Upper lobe of left lung (tissue), 6 donors: ENCODE measurements around the gene ARPP19. TPM values are rescaled to one million over a fixed set of nuclear protein-coding genes. Genes with fewer than 3 reads are reported as not detected.
A peak's percentile ranks its signal among the peaks of the same experiment; 100 is the strongest.

Experiments
- ATAC-seq, 2 donors: fragments of 200-7000 bp; cut with Tn5 transposase; one replicate each; pipeline ENCODE4 v1.9.1; 2022; ENCODE audit warnings: mild to moderate bottlenecking in 2 of 2, moderate library complexity in 2 of 2; ENCODE audit not compliant: low FRiP score in 2 of 2
- DNase-seq, 2 donors: peaks; one replicate each; pipeline ENCODE4 v3.0.0-alpha.2; 2019 to 2020
- H3K27ac ChIP-seq, 4 donors: fragments of 200-600 bp; sonication (generic); one replicate each; pipeline ENCODE4 v1.5.1; 2016 to 2019
- H3K27me3 ChIP-seq, 4 donors: fragments of 200-600 bp; sonication (generic); one replicate each; pipeline ENCODE4 v1.5.1; 2017 to 2019
- H3K36me3 ChIP-seq, 4 donors: fragments of 200-600 bp; sonication (generic); one replicate each; pipeline ENCODE4 v1.5.1; 2016 to 2019
- H3K4me1 ChIP-seq, 4 donors: fragments of 200-600 bp; sonication (generic); one replicate each; pipeline ENCODE4 v1.5.1; 2018 to 2019
- H3K4me3 ChIP-seq, 4 donors: fragments of 200-600 bp; sonication (generic); one replicate each; pipeline ENCODE4 v1.5.1; 2017 to 2019; ENCODE audit warnings: mild to moderate bottlenecking in 2 of 4, moderate library complexity in 1 of 4
- H3K9me3 ChIP-seq, 4 donors: fragments of 200-600 bp; sonication (generic); one replicate each; pipeline ENCODE4 v1.5.1; 2018 to 2019
- EP300 ChIP-seq, 4 donors: sonication (generic); formaldehyde crosslinking; IDR thresholded peaks; one replicate each; pipeline ENCODE4 v1.5.1; 2017; ENCODE audit warnings: antibody characterized with exemption in 4 of 4, control low read depth in 2 of 4
- POLR2A ChIP-seq, 4 donors: fragments of 450-650 bp; IDR thresholded peaks; one replicate each; pipeline ENCODE4 v1.5.1; 2016 to 2017; ENCODE audit warnings: antibody characterized with exemption in 4 of 4, mild to moderate bottlenecking in 2 of 4
- POLR2AphosphoS5 ChIP-seq, 2 donors: sonication (generic); formaldehyde crosslinking; IDR thresholded peaks; one replicate each; pipeline ENCODE4 v1.5.1; 2017; ENCODE audit warnings: antibody characterized with exemption in 2 of 2
- WGBS, 2 donors: methylation state at CpG; one replicate each; pipeline ENCODE4 v1.1.5; 2017 to 2018; 5-methylcytosine and 5-hydroxymethylcytosine counted together
- total RNA-seq, 6 donors: library from RNA; depleted of rRNA in 4 of 6; stranded (reverse); fragments of >200 nt in 4 of 6; gene quantifications; one replicate each; pipeline versions ENCODE4 v1.1.0 to v1.2.1, GENCODE V29; 2016 to 2021
- TF ChIP-seq, protein P1 (sequence below), 6 experiments: fragments of 450-650 bp in 4 of 6; fragments of 200-600 bp in 2 of 6; sonication (generic) in 2 of 6; IDR thresholded peaks; one replicate each; pipeline ENCODE4 v1.5.1; 2016 to 2019; ENCODE audit warnings: antibody characterized with exemption in 6 of 6
- donor health status: DM: no; HTN: no; CAD: no; lungs with moderate emphysema.
- donor health status: DM: no; HTN: yes; CAD: no; lungs with severe emphysema.

The ARPP19 gene
- total RNA-seq, 6 donors from 2014 or later, result 29.3 to 159 (median 139) TPM

- H3K4me1 ChIP-seq, result peaks cover 0 to 6% (median 0%) of the 10 kb centered on the region in 4 donors
- H3K27ac ChIP-seq, result no peak overlapping the region
- H3K4me3 ChIP-seq, result no peak overlapping the region
- no peak for ATAC-seq
- 82 to 90% methylated on average over 6 of the region's 6 CpGs for WGBS, 2 donors
- H3K9me3 ChIP-seq, result no peaks in the 10 kb centered on the region
- peak in 1 of 2 donors; percentile 42 for DNase-seq
- TF ChIP-seq EP300 (IDR thresholded peaks at IDR 0.05), result no peak
- no peak for TF ChIP-seq POLR2AphosphoS5 (IDR thresholded peaks at IDR 0.05)
- TF ChIP-seq POLR2A (IDR thresholded peaks at IDR 0.05), result no peak
- TF ChIP-seq, protein P1, sequence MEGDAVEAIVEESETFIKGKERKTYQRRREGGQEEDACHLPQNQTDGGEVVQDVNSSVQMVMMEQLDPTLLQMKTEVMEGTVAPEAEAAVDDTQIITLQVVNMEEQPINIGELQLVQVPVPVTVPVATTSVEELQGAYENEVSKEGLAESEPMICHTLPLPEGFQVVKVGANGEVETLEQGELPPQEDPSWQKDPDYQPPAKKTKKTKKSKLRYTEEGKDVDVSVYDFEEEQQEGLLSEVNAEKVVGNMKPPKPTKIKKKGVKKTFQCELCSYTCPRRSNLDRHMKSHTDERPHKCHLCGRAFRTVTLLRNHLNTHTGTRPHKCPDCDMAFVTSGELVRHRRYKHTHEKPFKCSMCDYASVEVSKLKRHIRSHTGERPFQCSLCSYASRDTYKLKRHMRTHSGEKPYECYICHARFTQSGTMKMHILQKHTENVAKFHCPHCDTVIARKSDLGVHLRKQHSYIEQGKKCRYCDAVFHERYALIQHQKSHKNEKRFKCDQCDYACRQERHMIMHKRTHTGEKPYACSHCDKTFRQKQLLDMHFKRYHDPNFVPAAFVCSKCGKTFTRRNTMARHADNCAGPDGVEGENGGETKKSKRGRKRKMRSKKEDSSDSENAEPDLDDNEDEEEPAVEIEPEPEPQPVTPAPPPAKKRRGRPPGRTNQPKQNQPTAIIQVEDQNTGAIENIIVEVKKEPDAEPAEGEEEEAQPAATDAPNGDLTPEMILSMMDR (IDR thresholded peaks at IDR 0.05), result no peak
- H3K36me3 ChIP-seq, result no peaks in the 10 kb centered on the region
- no peaks in the 10 kb centered on the region for H3K27me3 ChIP-seq
These were observed 63.7 kb downstream of the ARPP19 start for GRCh38 chr15:52505151-52505550.

- WGBS, 2 donors, result 84 to 85% methylated on average over 5 of the region's 5 CpGs
- TF ChIP-seq EP300 (IDR thresholded peaks at IDR 0.05), result no peak
- TF ChIP-seq, protein P1 (IDR thresholded peaks at IDR 0.05), result no peak
- TF ChIP-seq POLR2AphosphoS5 (IDR thresholded peaks at IDR 0.05), result no peak
- TF ChIP-seq POLR2A (IDR thresholded peaks at IDR 0.05), result no peak
- DNase-seq, result no peak
- H3K27ac ChIP-seq, result no peak overlapping the region
- H3K4me1 ChIP-seq, result peaks cover 0 to 6% (median 0%) of the 10 kb centered on the region in 4 donors
- ATAC-seq, result peak in 1 of 2 donors; percentile 46
- H3K36me3 ChIP-seq, result no peaks in the 10 kb centered on the region
- H3K27me3 ChIP-seq, result no peaks in the 10 kb centered on the region
- no peak overlapping the region for H3K4me3 ChIP-seq
- no peaks in the 10 kb centered on the region for H3K9me3 ChIP-seq
These were observed 64.9 kb downstream of the ARPP19 start for GRCh38 chr15:52503788-52504496.

- peaks cover 0 to 6% (median 0%) of the 10 kb centered on the region in 4 donors for H3K4me1 ChIP-seq
- ATAC-seq (no peak), DNase-seq (no peak)
- 82 to 92% methylated on average over 1 of the region's 1 CpG for WGBS, 2 donors
- H3K27me3 ChIP-seq, result no peaks in the 10 kb centered on the region
- TF ChIP-seq, protein P1 (IDR thresholded peaks at IDR 0.05), result no peak
- TF ChIP-seq EP300 (IDR thresholded peaks at IDR 0.05) (no peak), POLR2A (IDR thresholded peaks at IDR 0.05) (no peak), POLR2AphosphoS5 (IDR thresholded peaks at IDR 0.05) (no peak)
- H3K9me3 ChIP-seq, result no peaks in the 10 kb centered on the region
- H3K27ac ChIP-seq, result no peak overlapping the region
- H3K36me3 ChIP-seq, result no peaks in the 10 kb centered on the region
- H3K4me3 ChIP-seq, result no peak overlapping the region
These were observed 66.2 kb downstream of the ARPP19 start for GRCh38 chr15:52502608-52503007.

- WGBS, 2 donors, result 82 to 85% methylated on average over 3 of the region's 3 CpGs
- Histone ChIP-seq H3K9me3 (no peaks in the 10 kb centered on the region), H3K27me3 (no peaks in the 10 kb centered on the region), H3K36me3 (no peaks in the 10 kb centered on the region), H3K4me3 (no peak overlapping the region), H3K27ac (no peak overlapping the region), H3K4me1 (peaks cover 0 to 5% (median 0%) of the 10 kb centered on the region in 4 donors)
- TF ChIP-seq POLR2A (IDR thresholded peaks at IDR 0.05), result no peak
- no peak for TF ChIP-seq POLR2AphosphoS5 (IDR thresholded peaks at IDR 0.05)
- TF ChIP-seq, protein P1 (IDR thresholded peaks at IDR 0.05), result no peak
- no peak for TF ChIP-seq EP300 (IDR thresholded peaks at IDR 0.05)
- no peak for ATAC-seq
- no peak for DNase-seq
These were observed 69.3 kb downstream of the ARPP19 start for GRCh38 chr15:52499506-52499905.

DNA sequence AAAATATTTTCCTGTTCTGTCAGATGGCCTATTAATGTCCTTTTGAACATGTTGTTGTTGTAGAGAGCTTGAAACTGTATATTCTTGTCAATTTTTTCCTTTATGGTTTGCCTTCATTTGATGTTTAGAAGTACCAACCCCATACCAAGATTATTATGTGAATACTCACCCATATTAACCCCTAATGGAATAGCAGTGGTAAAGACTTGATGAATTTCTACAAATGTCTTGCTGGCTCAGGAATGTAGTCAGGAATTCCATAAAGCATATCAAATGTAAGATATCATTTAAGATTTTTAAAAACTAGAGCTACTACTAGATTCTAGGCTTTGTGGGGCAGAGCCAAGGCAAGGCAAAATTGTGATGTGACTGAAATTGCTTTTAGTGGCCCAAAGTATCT lies 70.1 kb downstream of the ARPP19 start:
- TF ChIP-seq EP300 (IDR thresholded peaks at IDR 0.05) (no peak), POLR2A (IDR thresholded peaks at IDR 0.05) (no peak), POLR2AphosphoS5 (IDR thresholded peaks at IDR 0.05) (no peak)
- TF ChIP-seq, protein P1 (IDR thresholded peaks at IDR 0.05), result no peak
- Histone ChIP-seq H3K27ac (no peak overlapping the region), H3K36me3 (no peaks in the 10 kb centered on the region), H3K4me3 (no peak overlapping the region), H3K27me3 (no peaks in the 10 kb centered on the region), H3K4me1 (no peaks in the 10 kb centered on the region), H3K9me3 (no peaks in the 10 kb centered on the region)
- ATAC-seq (no peak), DNase-seq (no peak)
